ENCODE data around the gene TRERF1.

- TF ChIP-seq CTCF (IDR thresholded peaks at IDR 0.05) (no peak), POLR2AphosphoS5 (IDR thresholded peaks at IDR 0.05; ENCODE audit: insufficient read depth in 1 of 2, low read depth in 1 of 2) (no peak)
These were observed 171.6 kb downstream of the TRERF1 start for GRCh38 chr6:42279966-42280629.
